Body of pancreas (tissue), 4 donors: Measurements from ENCODE around the gene ADAMTSL5. TPM values are rescaled to one million over a fixed set of nuclear protein-coding genes. Genes with fewer than 3 reads are reported as not detected.

ENCODE experiments used
- ATAC-seq: fragments of 150-250 bp; one replicate; pipeline ENCODE4 v1.9.1; 2016
- DNase-seq, 4 donors: peaks; one replicate each; pipeline ENCODE4 v3.0.0-alpha.2; 2019
- H3K27ac ChIP-seq, 4 donors: fragments of 200-600 bp; sonication (generic); 1 replicate in 3 of 4; 2 replicates in 1 of 4; pipeline versions ENCODE4 v1.5.1 to v1.6.1; 2016 to 2019; ENCODE audit warnings: mild to moderate bottlenecking in 1 of 4, mixed read lengths in 1 of 4, moderate library complexity in 1 of 4
- H3K27me3 ChIP-seq, 2 donors: fragments of 200-600 bp; sonication (generic); one replicate each; pipeline ENCODE4 v1.6.0; 2016; ENCODE audit warnings: mild to moderate bottlenecking in 1 of 2
- H3K36me3 ChIP-seq, 2 donors: fragments of 200-600 bp; sonication (generic); replicated peaks in 1 of 2; 2 replicates each; pipeline ENCODE4 v1.5.1; 2016; ENCODE audit warnings: low read depth in 2 of 2; ENCODE audit not compliant: insufficient read depth in 1 of 2
- H3K4me1 ChIP-seq: fragments of 200-600 bp; sonication (generic); one replicate; pipeline ENCODE4 v1.6.0; 2016
- H3K4me3 ChIP-seq, 2 donors: fragments of 200-600 bp; sonication (generic); 1 replicate in 1 of 2; 2 replicates in 1 of 2; pipeline ENCODE4 v1.5.1; 2016 to 2019
- H3K9me3 ChIP-seq, 3 donors: fragments of 200-600 bp; sonication (generic); 1 replicate in 2 of 3; 2 replicates in 1 of 3; pipeline ENCODE4 v1.5.1; 2016
- POLR2A ChIP-seq, 3 donors: fragments of 450-650 bp; IDR thresholded peaks; one replicate each; pipeline ENCODE4 v1.6.1; 2016; ENCODE audit warnings: antibody characterized with exemption in 3 of 3, mild to moderate bottlenecking in 2 of 3
- whole genome bisulfite sequencing, 2 donors: methylation state at CpG; one replicate each; pipeline ENCODE4 v1.1.5; 2017; 5-methylcytosine and 5-hydroxymethylcytosine counted together
- intact Hi-C: fragments of 100-400 bp; cut with DNase I; formaldehyde crosslinking; loops from one replicate; pipeline ENCODE4 v1.15.1; 2023
- total RNA-seq, 2 donors: library from RNA; depleted of rRNA; stranded (reverse); fragments of >200 nt; gene quantifications; one replicate each; pipeline ENCODE4 v1.1.0, GENCODE V29; 2016
- TF ChIP-seq, protein P1 (sequence below), 7 experiments: fragments of 450-650 bp in 4 of 7; fragments of 200-600 bp in 3 of 7; sonication (generic) in 3 of 7; IDR thresholded peaks; one replicate each; pipeline ENCODE4 v1.5.1; 2016 to 2019; ENCODE audit warnings: antibody characterized with exemption in 7 of 7

ADAMTSL5 gene
- total RNA-seq, 2 donors from 2014 or later = 1.3 TPM; not detected in 1

DNA sequence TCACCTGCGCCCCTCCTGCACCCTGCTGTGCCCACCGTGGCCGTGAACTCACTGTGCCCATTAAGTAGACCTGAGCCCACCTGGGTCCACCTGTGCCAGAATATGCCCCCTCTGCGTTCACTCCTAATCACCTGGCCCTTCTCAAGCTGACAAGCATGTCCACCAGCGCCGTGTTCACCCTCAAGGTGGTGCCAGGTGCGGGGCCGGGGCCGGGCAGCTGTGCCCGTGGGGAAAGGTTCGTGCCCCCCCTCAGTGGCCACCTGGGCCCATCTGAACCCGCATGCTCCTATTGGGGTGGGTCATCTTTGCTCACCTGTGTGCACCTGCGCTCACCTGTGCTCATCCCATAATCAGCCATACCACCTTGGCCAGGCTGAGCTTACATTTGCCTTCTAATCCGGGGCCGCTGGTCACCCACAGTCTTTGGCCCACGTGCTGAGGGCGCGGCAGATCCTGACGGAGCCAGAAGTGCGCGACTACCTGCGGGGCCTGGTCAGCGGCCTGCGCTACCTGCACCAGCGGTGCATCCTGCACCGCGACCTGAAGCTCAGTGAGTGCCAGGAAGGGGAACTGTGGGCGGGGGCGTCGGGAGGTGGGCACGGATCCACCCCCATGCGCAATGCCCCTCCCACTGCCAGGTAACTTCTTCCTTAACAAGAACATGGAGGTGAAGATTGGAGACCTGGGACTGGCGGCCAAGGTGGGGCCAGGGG, 13.4 kb upstream of the ADAMTSL5 start:
- 69 to 72% methylated on average over 14 to 33 of the region's 33 CpGs for WGBS, 2 donors

DNA sequence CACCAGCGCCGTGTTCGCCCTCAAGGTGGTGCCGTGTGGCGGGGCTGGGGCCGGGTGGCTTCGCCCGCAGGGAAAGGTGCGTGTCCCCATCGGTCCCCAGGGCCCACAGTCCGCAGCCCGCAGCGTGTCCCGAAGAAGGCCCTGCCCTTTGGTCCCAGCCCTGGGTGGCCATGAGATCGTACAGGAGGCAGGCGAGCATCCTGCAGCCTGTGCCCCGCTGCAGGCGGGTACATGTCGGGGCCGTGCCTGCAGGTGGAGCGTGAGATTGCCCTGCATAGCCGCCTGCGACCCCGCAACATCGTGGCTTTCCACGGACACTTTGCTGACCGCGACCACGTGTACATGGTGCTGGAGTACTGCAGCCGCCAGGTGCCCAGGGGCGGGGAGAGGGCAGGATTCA, 12.5 kb upstream of the ADAMTSL5 start:
- 49 to 70% methylated on average over 3 to 27 of the region's 31 CpGs for WGBS, 2 donors
- intact Hi-C loops = no loop called here
- no peak overlapping the region for H3K4me3 ChIP-seq

More for the DNA sequence above, 13.4 kb upstream of the ADAMTSL5 start:
- Histone ChIP-seq H3K4me3 (no peak overlapping the region), H3K36me3 (no peaks in the 10 kb centered on the region), H3K9me3 (no peaks in the 10 kb centered on the region), H3K27me3 (peaks cover 0 to 20% of the 10 kb centered on the region in 2 donors), H3K27ac (no peak overlapping the region), H3K4me1 (peaks cover 11% of the 10 kb centered on the region)
- TF ChIP-seq, protein P1, sequence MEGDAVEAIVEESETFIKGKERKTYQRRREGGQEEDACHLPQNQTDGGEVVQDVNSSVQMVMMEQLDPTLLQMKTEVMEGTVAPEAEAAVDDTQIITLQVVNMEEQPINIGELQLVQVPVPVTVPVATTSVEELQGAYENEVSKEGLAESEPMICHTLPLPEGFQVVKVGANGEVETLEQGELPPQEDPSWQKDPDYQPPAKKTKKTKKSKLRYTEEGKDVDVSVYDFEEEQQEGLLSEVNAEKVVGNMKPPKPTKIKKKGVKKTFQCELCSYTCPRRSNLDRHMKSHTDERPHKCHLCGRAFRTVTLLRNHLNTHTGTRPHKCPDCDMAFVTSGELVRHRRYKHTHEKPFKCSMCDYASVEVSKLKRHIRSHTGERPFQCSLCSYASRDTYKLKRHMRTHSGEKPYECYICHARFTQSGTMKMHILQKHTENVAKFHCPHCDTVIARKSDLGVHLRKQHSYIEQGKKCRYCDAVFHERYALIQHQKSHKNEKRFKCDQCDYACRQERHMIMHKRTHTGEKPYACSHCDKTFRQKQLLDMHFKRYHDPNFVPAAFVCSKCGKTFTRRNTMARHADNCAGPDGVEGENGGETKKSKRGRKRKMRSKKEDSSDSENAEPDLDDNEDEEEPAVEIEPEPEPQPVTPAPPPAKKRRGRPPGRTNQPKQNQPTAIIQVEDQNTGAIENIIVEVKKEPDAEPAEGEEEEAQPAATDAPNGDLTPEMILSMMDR (IDR thresholded peaks at IDR 0.05) = no peak
- no peak for TF ChIP-seq POLR2A (IDR thresholded peaks at IDR 0.05)
- no peak for ATAC-seq
- no peak for DNase-seq
- intact Hi-C loops = no loop called here

DNA sequence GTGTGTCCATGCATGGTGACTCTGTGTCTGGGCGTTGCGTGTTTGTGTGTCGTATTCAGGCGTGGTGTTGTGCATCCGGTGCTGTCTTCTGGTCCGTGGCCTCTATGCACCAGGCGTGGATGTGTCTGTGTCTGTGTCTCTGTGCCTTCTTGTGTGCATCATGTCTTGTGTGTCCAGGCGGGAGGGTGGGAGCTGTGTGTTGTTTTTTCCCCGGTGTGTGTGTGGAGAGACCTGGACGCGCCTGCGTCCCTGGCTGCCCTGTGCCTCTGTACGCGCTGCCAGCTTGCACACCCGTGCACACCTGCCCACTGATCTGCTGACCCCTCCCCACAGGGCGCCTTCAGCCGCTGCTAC, 12.1 kb upstream of the ADAMTSL5 start:
- Histone ChIP-seq H3K27ac (no peak overlapping the region), H3K27me3 (peaks cover 0 to 20% of the 10 kb centered on the region in 2 donors), H3K9me3 (no peaks in the 10 kb centered on the region), H3K4me1 (peaks cover 11% of the 10 kb centered on the region), H3K4me3 (no peak overlapping the region), H3K36me3 (no peaks in the 10 kb centered on the region)
- no peak for DNase-seq
- no peak for ATAC-seq
- WGBS, 2 donors = 46 to 51% methylated on average over 6 to 16 of the region's 17 CpGs
- TF ChIP-seq POLR2A (IDR thresholded peaks at IDR 0.05) = no peak
- TF ChIP-seq, protein P1 (IDR thresholded peaks at IDR 0.05) = no peak
- intact Hi-C loops = no loop called here

More for the DNA sequence above, 12.5 kb upstream of the ADAMTSL5 start:
- no peak overlapping the region for H3K27ac ChIP-seq
- peaks cover 0 to 20% of the 10 kb centered on the region in 2 donors for H3K27me3 ChIP-seq
- TF ChIP-seq, protein P1 (IDR thresholded peaks at IDR 0.05) = no peak
- no peak for TF ChIP-seq POLR2A (IDR thresholded peaks at IDR 0.05)
- no peak for DNase-seq
- ATAC-seq = no peak
- no peaks in the 10 kb centered on the region for H3K9me3 ChIP-seq
- peaks cover 11% of the 10 kb centered on the region for H3K4me1 ChIP-seq
- H3K36me3 ChIP-seq = no peaks in the 10 kb centered on the region

DNA sequence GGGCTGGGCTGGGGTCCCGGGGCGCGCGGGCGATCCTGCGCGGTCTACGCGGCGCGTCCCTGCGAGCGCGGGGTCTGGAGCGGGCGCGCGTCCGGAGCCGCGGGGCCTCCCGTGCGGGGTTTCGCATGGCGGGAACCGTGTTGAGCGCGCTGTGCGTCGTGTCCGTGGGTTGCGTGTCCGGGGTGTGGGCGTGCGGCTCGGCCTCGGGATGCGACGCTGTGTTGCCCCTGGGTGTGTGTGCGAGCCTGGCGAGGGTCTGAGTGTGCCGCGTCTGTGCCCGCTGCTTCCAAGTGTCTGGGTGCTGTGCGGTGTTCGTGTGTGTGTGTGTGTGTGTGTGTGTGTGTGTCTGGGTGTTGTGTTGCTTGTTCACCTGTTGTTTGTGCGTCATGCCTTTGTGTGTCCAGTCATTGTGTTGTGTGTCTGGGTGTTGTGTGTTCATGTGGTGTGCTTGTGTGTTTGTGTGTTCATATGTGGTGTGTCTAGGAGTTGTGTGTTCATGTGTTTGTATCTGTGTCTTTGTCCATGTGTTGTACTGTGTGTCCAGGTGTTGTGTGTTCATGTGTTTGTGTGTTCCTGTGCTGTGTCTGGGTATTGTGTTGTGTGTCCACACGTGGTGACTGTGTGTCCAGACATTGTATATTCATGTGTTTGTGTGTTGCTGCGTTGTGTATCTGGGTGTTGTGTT, 11.6 kb upstream of the ADAMTSL5 start:
- no peak for ATAC-seq
- H3K4me3 ChIP-seq = no peak overlapping the region
- intact Hi-C loops = no loop called here
- no peak overlapping the region for H3K27ac ChIP-seq
- TF ChIP-seq POLR2A (IDR thresholded peaks at IDR 0.05) = no peak
- TF ChIP-seq, protein P1 (IDR thresholded peaks at IDR 0.05) = no peak
- no peaks in the 10 kb centered on the region for H3K9me3 ChIP-seq
- H3K36me3 ChIP-seq = no peaks in the 10 kb centered on the region
- WGBS, 2 donors = 10 to 53% methylated on average over 3 to 49 of the region's 49 CpGs
- H3K4me1 ChIP-seq = peaks cover 11% of the 10 kb centered on the region
- H3K27me3 ChIP-seq = peaks cover 0 to 20% of the 10 kb centered on the region in 2 donors
- no peak for DNase-seq
